Measurements from ENCODE around the gene MX2.

MX2 gene

DNA sequence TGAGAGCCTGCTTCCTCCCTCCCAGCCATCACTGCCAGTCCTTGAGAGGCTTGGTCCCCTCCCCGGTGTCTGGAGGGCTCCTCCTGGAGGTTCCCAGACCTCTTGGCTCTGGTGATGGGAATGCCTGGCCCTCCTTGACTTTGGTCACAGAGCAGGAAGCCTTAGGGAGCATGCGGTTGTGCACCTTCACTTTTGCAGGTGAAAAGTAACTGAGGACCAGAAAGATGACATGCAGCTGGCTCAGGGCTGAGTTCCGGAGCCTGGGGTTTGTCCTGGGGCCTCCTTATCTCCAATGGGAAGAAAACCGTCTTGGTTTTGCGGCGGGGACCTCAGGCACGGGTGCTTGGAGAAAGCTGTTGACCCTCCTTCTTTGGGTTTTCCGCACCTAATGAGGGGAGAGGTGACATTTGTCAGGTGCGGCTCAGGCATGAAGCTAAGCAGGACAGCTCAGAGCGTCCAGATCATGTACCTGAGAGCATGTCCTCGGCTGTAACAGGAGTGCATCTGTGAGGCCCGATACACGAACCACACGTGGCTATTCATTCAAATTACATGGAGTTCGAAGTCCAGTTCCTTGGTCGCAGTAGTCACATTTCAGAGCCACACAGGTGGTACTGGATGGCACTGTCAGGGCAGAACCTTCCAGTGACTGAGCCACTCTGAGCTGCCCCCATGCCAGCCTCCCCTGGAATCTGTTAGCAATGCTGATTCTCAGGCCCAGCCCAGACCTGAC lies 608 bp upstream of the MX2 start:
- TF ChIP-seq, protein P1, sequence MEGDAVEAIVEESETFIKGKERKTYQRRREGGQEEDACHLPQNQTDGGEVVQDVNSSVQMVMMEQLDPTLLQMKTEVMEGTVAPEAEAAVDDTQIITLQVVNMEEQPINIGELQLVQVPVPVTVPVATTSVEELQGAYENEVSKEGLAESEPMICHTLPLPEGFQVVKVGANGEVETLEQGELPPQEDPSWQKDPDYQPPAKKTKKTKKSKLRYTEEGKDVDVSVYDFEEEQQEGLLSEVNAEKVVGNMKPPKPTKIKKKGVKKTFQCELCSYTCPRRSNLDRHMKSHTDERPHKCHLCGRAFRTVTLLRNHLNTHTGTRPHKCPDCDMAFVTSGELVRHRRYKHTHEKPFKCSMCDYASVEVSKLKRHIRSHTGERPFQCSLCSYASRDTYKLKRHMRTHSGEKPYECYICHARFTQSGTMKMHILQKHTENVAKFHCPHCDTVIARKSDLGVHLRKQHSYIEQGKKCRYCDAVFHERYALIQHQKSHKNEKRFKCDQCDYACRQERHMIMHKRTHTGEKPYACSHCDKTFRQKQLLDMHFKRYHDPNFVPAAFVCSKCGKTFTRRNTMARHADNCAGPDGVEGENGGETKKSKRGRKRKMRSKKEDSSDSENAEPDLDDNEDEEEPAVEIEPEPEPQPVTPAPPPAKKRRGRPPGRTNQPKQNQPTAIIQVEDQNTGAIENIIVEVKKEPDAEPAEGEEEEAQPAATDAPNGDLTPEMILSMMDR (IDR thresholded peaks at IDR 0.05; ENCODE audit: insufficient read depth, missing control alignments): no peak
- FAIRE-seq (no peak), DNase-seq (ENCODE audit: insufficient read length, low spot score) (no peak)

DNA sequence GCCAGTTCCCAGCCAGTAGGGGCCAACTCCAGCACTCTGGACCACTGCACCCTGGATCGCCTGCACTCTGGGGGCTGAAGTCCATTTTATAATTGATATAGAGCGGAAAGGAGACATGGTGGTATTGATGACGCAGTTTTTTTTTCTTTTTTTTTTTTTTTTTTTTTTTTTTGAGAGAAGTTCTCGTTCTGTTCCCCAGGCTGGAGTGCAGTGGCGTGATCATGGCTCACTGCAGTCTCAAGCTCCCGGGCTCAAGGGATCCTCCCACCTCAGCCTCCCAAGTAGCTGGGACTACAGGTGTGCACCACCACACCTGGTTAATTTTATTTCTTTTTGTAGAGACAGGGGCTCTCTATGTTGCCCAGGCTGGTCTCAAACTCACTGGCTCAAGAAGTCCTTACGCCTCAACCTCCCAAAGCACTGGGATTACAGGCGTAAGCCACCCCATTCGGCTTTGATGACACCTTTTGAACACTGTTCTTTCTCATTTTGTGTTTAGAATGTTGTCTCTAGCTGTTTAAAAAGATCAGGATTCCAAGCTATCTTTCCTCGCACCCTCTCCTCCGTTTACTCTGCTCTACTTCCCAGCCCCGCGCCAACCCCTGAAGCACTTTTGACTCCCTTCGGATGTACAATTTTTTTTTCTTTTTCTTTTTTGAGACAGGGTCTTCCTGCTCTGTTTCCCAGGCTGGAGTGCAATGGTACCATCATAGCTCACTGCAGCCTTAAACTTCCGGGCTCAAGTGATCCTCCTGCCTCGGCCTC lies 960 bp downstream of the MX2 start:
- no peak for FAIRE-seq
- DNase-seq (ENCODE audit: insufficient read length, low spot score): no peak
- TF ChIP-seq, protein P1 (IDR thresholded peaks at IDR 0.05; ENCODE audit: insufficient read depth, missing control alignments): no peak

DNA sequence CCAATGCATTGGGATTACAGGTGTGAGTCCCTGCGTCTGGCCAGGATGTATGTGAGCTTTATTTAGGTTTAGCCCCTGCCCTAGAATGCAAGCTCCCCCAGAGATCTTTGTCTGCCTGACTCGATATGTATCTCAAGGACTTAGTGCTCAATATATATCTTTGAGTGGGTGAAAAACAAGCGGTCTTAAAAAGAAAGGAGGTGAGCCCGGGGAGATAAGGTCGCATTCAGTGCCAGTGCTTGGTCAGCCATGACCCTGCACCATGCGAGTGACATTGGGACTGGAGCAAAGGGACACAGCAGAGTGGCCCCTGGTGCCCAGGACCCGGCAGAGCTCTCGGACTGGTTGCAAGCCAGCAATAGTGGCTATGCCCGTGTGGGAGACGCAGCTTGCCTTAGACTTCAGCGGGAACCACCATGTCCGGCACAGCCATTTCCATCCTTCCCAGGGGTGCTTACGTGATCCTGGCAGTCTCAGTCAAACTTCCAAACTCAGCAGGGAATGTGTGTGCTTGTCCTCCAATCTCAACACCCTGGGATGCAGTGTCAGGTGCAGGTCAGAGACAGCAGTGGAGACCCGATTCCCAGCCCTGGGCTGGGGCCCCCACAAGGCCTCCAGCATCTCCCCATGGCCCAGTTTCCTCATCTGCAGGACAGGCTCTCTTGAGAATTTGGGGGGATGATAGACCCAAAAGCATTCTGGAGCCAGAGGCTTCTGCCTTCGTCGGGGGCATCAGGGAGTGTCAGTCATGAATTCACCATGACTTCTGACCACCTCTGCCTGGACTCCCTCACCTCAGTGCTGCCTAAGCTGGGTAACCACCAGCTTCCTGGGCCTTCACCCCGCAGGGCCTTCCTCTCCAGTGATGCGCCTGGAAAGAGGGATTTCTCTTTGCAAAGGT lies 1.8 kb downstream of the MX2 start:
- TF ChIP-seq, protein P1 (IDR thresholded peaks at IDR 0.05; ENCODE audit: insufficient read depth, missing control alignments): no peak
- DNase-seq (ENCODE audit: insufficient read length, low spot score) (no peak), FAIRE-seq (no peak)

DNA sequence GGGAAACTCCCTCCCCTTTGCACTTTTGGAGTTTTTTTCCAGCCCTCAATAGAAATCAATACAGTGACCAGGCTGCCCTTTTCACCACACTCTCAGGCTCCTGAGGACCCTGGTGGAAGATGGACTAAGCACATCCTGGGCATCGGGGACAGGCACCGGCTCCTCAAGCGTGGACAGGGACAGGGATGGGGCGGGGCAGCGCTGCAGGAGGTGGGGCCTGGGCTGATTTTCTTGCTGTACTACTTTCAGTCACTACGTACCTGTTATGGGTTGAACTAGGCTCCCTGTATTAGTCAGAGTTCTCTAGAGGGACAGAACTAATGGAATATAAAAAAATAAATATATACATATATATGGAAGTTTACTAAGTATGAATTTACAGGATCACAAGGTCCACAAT lies 2.5 kb downstream of the MX2 start:
- TF ChIP-seq, protein P1 (IDR thresholded peaks at IDR 0.05; ENCODE audit: insufficient read depth, missing control alignments): no peak
- DNase-seq (ENCODE audit: insufficient read length, low spot score) (no peak), FAIRE-seq (no peak)

DNA sequence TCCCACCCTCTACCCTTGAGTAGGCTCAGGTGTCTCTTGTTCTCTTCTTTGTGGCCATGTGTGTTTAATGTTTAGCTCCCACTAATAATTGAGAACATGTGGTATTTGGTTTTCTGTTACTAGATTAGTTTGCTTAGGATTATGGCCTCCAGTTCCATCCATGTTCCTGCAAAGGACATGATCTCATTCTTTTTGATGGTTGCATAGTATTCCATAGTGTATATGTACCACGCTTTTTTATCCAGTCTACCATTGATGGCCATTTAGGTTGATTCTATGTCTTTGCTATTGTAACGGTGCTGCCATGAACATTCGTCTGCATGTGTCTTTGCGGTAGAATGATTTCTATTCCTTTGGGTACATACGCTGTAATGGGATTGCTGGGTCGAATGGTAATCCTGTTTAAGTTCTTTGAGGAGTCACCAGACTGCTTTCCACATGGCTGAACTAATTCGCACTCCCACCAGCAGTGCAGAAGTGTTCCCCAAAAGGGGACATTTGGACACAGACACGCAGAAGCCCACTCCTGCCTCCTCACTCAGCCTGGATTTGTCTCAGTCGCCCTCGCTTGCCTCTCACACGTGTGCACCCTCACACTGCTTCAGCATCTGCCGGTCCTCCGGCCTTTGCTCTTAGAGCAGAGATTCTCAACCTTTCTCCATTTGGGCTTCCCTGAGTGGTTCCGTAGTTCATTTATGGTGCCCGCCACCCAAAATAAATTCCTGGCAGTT lies 3.7 kb downstream of the MX2 start:
- DNase-seq (ENCODE audit: insufficient read length, low spot score): no peak
- FAIRE-seq: no peak
- TF ChIP-seq, protein P1 (IDR thresholded peaks at IDR 0.05; ENCODE audit: insufficient read depth, missing control alignments): no peak

DNA sequence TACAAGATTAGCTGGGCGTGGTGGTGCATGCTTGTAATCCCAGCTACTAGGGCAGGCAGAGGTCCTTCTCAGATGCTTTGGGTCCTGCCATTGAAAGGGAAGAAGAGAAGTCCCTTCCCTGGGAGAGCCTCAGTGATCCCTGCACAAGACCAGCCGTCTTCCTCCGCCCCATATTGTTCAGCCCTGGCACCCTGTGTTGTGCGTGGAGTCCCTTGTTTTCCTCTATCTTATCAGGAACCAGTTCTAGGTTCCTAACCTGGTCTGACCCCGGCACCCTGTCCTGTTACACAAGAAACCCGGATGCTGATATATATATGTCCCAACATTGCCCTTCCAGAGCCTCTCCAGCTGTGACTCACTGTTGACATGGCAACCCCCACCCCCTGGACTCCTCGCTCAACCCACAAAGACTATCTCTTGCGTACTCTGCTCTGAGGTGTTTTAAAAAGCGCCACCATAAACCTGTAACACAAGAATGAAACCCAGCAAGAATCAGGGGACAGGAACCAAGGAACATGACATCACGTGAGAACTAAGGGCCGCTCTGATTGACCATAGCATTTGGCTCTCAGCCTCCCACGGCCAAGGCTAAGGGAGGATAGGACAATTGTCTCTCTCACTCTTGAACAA lies 4.8 kb downstream of the MX2 start:
- FAIRE-seq: no peak
- TF ChIP-seq, protein P1 (IDR thresholded peaks at IDR 0.05; ENCODE audit: insufficient read depth, missing control alignments): no peak
- DNase-seq (ENCODE audit: insufficient read length, low spot score): no peak
